Islet of Langerhans (tissue), 1 donor: ENCODE measurements around the gene PCTP.
A peak's percentile ranks its signal among the peaks of the same experiment; 100 is the strongest.

Experiments
- FAIRE-seq: peaks from one replicate; lab custom pipeline; 2011; peaks lifted over from hg19 to GRCh38; lab: Jason Lieb, UNC

PCTP gene

GRCh38 chr17:55757659-55758058, 6.8 kb downstream of the PCTP start:
- no peak for FAIRE-seq

- no peak for FAIRE-seq
Measured at GRCh38 chr17:55758171-55758570, 7.3 kb downstream of the PCTP start.

DNA sequence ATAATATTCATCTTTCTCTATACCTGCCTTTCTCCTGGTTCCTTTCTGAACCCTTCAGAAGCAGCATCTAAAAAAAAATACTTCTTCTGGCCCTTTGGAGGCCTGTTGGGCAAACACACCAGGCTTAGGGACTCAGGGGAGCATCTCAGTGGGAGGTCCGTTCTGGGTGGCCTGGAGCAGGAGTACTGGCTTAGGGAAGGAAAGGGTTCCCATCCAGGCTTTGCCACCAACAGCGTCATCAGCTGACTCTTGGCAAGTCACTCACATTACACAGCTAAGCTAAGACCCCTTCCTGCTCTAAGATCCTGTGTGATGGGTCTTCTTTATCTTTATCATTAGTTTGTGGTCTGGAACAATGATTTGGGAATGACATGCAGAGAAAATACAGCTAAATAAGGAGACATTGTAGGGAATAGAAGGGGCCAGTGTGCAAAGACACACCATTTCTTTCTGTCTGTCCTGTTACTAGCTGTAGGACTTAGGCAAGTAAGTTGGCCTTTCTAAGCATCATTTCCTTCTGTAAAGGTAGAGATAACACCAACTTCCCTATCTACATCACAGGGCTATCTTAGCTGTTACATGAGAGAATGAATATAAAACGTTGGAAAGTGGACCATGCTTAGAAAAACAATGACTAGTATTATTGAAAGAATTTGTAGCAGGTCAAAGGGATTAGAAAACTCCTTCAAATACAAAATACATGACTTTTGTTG, 9.9 kb downstream of the PCTP start:
- FAIRE-seq: no peak

DNA sequence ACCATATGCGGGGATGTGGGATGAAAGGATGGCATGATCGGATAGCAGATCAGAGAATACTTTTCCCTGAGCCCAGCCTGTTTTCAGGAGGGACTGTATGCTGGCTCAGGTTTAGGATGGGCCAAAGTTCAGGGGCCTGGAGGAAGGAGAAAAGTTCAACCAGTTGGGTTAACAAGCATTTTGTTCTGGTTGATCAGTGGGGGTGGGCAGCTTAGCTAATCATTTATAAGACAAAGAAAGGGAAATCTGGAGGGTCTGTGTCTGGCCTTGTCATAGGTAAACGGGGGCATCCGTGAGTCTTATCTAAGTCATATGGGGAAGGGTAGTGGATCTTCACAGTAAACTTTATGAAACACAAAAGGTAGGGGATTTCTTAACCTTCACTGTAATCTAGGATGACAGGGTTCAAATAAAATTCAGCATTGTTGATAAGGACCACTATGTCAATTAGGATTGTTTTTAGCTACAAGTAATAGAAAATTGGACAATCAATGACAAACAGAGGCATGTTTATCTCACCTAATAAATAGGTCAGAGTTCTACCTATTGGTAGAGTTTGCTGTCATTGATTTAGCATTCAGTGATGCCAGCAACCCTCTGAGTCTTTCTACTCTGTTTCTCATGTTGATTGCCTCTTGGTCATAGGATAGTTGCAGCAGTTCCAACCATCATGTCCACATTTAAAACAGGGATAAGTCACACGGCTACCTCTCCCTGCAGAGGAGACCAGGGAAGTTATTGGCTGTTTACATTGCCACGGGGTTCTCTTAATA, 11.4 kb downstream of the PCTP start:
- FAIRE-seq: no peak

DNA sequence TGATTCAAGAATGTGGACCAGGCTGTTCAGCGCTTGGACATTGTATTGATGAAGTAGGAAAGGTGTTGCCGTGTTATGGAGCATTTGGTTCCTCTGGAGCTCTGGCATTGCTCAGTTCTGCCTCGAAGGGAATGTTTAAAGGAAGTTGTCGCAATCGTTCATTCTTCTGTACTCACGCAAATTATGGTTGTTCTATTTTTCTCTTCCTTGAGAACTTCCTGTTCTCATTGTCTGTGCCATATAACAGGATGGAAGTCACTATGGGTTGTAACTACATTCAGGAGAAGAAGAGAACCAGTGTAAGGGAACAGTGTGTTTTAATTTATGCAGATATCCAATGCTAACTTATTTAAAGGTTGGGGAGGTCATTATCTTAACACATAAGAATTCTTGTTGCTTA, 13.0 kb downstream of the PCTP start:
- FAIRE-seq: no peak

DNA sequence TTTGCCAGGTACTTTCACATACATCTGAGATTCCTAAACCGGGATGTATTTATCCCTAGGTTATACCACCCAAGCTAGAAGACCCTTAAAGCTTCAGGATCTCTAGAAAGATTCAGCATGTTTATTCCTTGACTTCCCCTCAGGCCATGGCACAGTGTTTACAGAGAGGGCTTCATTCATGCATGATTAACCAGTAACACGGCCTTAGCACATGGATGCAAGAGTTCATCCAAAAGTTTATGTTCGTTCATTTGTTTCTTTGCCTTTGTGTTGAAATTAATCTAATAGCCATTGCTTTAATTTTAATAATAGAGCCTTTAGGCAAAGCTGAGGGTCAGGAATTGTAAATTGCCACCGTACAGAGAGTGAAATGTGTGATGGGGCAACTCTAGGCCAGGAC, 13.8 kb downstream of the PCTP start:
- no peak for FAIRE-seq

- no peak for FAIRE-seq
Measured at GRCh38 chr17:55765472-55765871, 14.6 kb downstream of the PCTP start.

DNA sequence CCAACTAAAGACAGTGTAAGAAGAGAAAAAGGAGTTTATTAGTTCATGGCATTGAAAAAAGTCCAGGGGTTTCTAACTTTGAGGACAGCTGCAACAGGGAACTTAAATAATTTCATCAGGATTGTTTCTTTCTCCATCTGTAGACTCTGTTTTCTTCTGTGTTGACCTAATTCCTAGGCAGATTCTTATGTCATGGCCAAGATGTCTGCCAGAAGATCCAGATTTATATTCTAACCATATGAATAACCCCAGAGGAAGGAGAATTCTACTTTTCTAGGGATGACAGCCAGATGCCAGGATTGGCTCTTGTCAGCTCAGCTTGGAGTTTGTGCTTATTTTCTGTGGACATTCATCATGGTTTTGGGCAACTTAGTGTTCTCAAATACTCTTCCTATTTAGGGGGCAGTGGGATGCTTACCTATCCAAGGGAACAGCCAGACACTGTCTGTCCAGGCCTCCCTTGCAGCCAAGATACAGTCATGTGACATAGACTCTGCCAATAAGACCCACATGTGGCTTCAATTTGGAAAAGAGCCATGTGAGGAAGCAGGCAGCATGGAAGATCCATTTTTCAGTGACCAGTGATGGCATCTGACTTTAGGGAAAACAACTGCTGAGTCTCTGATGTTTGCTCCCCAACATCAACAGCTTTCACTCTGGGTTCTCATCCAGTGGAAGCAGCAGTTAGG, 18.2 kb downstream of the PCTP start:
- FAIRE-seq: no peak

DNA sequence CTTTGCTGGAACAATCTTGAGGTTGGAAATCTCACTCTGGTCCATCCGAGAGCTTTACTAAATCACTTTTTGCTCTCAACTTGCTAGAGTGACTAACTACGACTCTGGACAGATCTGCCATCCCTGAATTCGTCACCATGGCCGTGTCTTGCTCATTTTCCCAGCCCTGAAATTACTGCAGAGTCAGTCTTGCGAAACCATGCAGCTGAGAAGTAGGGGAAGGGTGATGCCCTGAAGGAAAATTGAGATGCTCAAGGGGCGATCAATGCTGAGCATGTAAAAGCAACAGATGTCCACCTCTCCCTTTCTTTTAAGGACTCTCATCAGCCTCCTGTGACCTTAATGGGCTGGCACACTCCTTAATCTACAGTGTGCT, 18.8 kb downstream of the PCTP start:
- no peak for FAIRE-seq

DNA sequence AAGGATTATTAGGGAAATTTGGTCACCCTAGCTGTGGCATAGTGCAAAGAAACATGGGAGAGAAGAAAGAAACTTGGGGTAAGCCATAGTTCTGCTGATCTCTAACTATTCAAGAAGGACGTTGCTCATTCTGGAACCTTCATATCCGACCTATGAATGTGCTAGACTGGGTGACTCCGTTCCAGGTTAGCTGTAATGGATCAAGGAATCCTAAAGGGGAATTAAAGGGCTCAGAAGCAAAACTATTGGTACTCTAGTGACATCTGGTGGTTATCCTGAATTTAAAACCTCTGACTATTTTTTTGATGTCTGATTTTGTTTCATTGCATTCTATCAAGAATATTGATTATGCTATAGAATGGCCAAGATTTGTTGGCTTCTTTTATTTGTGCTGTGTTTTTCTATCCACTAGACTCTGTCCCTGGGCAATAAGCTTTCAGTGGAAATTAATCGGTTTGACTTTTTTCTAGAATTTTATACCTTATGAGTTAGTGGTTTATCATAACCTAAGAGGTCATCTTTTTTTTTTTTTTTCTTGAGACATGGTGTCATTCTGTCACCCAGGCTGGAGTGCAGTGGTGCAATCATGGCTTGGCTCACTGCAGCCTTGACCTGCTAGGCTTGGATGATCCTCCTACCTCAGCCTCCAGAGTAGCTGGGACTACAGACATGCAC, 19.5 kb downstream of the PCTP start:
- peak; percentile 96 for FAIRE-seq

DNA sequence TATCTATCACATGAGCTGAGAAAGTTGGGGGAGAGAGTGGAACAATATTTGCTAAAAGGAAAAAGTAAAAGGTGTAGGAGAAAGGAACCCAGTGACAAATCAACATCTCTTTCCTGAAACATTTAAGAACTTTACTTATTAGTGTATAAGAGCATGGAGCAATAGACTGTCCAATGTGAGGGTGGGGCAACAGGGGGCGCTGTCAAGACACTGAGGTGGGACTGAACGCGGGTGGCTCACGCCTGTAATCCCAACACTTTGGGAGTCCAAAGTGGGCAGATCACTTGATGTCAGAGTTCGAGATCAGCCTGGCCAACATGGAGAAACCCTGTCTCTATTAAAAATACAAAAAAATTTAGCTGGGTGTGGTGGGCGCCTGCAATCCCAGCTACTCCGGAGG, 21.2 kb downstream of the PCTP start:
- no peak for FAIRE-seq

- FAIRE-seq: no peak
Measured at GRCh38 chr17:55773671-55774070, 22.8 kb downstream of the PCTP start.

- no peak for FAIRE-seq
Measured at GRCh38 chr17:55774846-55775271, 24.0 kb downstream of the PCTP start.

DNA sequence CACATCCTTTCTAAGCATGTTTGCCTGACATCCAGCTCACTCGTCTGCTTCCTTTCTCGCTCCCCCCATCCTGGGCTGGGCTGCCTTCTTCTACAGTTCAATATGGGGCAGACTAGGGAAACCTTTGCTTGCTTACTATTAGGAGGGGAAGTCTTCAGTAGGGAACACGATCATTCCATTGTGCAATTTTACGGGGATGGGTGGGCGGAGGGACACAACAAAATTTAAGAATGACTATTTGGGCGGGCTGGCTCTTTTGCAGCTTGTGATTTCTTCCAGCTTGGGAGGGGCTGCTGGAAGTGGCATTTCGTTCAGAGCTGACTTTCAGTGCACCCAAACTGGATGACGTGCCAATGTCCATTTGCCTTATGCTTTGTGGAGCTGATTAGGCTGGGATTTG, 25.4 kb downstream of the PCTP start:
- no peak for FAIRE-seq

GRCh38 chr17:55777471-55777971, 26.7 kb downstream of the PCTP start:
- FAIRE-seq: no peak

DNA sequence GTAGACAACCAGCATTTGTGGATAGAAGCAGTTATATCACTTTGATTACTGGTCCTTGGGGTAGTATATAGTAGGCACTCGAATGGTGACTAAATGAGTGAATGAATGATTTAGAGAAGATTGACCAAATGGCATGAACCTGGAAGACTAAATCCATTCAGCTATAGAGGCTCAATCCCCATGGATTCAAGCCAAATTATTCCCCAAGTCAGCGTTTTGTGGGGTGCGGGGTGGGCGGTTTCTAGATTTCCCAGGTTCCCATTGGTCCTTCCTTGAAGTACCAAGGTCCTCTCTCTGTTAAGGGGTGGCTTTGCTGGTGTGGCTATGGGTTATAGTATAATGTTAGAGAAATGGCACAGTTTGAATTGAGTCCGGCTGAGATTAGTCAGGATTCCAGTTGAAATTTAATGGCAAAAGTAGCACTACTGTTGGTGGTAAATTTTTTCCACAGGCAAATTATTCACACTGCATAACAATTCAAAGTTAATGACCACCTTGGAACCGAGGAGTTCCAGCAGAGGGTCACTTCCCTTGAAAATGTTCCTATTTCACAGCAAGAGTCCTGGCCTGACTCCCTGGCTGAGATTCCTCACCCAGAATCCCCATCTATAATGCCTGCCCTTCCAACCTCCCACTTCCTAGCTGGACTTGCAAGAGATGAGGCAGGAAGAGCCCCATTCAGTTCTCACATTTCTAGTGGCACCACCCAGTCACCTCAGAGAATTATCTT, 27.7 kb downstream of the PCTP start:
- FAIRE-seq: no peak

DNA sequence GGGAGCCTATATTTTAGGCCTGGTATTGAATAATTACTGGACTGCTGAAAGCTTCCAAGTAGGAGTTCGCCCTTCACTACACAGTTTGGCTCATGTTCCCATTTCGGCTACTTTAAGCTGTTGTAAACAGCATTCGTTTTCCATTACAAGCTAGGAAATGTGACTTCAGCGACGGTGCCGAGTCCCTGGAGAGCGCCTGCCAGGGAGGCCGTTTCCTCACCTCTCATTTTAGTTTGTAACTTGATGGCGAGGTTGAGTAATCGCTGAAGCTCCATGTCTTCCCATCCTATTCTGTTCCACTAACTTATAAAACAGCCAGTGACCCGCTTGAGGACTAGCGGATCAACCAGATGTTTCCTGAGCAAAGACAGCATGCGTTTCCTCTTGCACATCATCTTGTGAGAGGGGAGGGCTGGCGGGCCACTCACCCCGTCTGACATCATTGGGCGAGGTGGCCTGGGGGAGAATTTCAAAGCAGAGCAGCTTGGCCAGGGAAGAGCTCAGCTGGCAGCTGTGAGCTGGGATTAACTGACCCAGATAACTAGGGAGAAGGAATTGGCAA, 32.9 kb downstream of the PCTP start:
- no peak for FAIRE-seq

DNA sequence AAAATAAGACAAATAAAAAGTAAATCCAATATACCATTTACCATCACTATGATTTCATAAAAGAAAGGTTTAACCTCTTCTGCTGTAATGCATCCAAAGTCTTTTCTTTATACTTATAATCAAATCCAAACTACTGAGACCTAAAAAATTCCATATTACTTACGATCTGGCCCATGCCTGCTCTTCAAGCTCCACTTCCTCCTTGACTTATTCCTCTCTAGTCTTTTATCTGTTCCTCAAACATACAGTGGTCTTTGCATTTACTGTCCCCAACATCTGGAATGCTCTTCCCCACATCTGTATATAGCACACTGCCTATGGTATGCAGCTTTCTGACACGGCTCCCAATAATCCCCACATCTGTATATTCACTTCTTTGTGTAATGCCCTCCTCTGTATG, 33.8 kb downstream of the PCTP start:
- no peak for FAIRE-seq

GRCh38 chr17:55785181-55785580, 34.3 kb downstream of the PCTP start:
- FAIRE-seq: no peak

- no peak for FAIRE-seq
Measured at GRCh38 chr17:55793272-55793671, 42.4 kb downstream of the PCTP start.

DNA sequence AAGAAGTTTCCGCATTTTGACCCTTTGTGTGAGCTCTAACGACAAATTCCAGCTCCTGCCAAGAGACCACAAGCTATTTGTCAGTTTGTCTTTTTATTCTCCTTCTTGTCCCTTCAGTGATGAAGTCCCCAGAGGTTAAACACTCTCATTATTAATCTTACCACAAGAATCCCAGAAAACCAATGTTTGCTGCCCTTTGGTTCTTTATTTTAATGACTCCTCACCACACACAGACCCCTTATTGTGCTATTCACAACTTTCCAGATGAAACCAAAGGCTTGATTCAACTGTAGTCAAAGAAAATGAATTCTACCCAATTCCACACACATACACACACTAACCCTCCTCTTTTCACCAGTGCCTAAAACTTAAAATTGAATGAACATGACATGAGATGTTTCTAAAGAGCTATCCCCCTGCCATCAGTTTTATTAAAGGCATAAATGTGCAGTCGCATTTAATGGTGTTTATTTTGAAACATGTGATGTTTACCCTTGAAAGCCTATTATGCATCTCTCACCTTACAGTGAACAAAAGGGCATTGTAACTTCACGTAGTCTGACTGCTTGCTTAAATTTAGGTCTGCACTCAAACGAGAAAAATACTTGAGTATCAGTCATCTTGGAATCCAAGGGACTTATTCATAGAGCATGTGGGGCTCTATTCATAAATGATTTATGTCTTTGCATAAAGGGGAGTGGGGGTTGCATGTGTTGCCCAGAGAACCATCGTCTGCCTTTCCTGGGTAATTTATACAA, 44.1 kb downstream of the PCTP start:
- no peak for FAIRE-seq
